GM19463 (cell line): ENCODE measurements around the gene GVQW3.
"Not testable (repeated sequence)": the region's sequence is repeated elsewhere in the genome, so short reads cannot be mapped to it uniquely, and the experiment has no call there.

Experiments used
- ATAC-seq: cut with Tn5 transposase; IDR thresholded peaks from one replicate; pipeline ENCODE4 v1.9.1; 2021; ENCODE audit warnings: mild to moderate bottlenecking, moderate library complexity; ENCODE audit not compliant: unreplicated experiment

GVQW3 gene

GRCh38 chr11:76382209-76382608 is 1.1 kb downstream of the GVQW3 start:
- no peak for ATAC-seq

DNA sequence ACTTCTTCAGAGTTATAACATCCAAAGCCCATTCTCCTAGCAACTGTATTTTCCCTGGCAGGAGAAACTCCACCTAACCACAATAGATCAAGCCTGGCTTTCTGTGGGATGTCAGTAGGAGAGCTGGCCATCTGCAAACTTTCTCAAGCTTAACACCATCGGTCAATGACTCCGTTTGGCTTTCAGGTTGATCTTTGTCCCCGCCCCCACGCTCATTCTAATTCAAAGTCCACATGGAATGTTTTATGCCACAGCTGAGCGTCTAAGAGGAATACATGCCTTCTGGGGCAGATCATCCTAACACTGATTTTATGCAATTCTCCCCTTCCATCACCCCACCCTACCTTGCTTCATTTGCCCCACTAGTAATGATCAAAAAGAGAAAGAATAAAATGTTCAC is 4.8 kb downstream of the GVQW3 start:
- no peak for ATAC-seq

- no peak for ATAC-seq
Measured at GRCh38 chr11:76388408-76388807, 7.3 kb downstream of the GVQW3 start.

- ATAC-seq: no peak
Measured at GRCh38 chr11:76391021-76391420, 9.9 kb downstream of the GVQW3 start.

DNA sequence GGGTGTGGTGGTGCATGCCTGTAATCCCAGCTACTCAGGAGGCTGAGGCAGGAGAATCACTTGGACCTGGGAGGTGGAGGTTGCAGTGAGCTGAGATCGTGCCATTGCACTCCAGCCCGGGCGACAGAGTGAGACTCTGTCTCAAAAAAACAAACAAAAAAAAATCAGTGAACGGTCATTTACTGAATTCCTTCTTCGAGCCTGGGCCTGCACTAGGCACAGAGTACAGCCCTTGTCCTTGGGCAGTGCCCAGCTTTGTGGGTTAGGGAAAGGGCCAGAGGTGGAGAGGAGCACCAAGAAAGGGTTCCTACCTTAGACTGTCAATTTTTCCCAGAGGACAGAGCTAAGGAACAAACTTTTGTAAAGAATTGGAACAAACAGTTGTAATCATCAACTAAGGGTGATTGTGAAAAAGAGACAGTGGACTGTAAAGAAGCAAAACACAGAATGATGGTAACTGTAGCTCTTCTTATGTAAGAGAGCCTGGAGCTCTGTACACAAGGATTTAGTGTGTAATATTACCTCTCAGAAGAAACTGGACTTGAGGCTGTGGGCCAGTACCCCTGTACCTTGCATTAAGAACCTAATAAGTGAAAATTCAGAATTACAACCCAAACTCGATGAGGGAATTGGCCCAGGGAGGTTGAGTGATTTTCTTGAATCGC is 10.8 kb downstream of the GVQW3 start:
- ATAC-seq: no peak

DNA sequence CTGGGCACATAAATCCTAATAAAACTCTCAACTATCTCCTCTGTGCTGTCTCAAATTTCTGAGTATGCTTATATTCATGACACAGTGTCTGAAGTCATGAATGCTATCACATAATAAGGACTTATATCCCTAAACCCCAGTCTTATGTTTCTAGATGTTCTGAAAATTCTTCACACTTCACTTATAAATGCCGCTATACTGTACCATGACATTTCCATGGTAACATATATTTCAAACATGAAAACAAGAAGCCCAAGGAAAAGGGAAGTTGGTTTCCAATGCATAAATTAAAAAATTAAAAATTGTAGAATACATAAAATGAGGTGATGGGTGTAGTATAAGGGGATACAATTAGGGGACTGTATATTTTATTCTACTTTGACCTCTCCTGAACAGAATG is 11.7 kb downstream of the GVQW3 start:
- ATAC-seq: no peak

- no peak for ATAC-seq
Measured at GRCh38 chr11:76394411-76394810, 13.3 kb downstream of the GVQW3 start.

DNA sequence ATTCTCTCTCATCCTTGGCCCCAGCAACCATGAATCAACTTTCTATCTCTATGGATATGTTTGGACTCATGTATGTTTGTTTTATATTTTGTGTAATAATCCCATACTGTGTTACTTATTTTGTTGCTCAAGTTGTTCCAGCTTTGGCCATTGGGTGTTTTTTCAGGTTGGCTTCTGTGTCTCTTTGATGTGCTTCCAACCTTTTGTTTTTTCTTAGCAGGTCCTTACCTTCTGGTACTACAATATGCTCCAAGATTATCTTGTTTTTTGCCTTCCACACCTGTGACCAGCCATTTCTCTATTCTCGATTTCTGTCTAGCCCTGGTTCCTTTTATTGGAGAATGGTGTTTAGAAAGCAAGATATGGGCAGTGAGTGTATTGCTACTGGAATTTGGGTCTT is 14.2 kb downstream of the GVQW3 start:
- ATAC-seq: no peak

- no peak for ATAC-seq
Measured at GRCh38 chr11:76397383-76397782, 16.3 kb downstream of the GVQW3 start.

DNA sequence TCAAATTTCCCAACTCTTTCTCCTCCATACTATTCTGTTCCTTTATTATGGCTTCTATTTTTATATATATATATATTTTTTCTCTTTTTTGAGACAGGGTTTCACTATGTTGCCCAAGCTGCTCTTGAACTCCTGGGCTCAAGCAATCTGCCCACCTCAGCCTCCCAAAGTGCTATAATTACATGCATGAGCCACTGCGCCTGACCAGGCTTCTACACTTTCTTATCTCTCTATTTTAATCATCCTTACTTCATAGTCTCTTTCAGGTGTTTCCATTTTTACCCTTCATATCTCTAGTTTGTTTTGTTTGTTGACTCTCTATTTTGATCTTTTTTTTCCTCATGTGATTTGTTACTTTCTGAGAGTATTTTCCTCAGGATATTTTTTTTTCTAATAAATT is 19.8 kb downstream of the GVQW3 start:
- no peak for ATAC-seq

GRCh38 chr11:76401484-76401883 is 20.4 kb downstream of the GVQW3 start:
- ATAC-seq: not testable (repeated sequence)

GRCh38 chr11:76406359-76406758 is 25.2 kb downstream of the GVQW3 start:
- no peak for ATAC-seq

GRCh38 chr11:76408171-76408965 is 27.2 kb downstream of the GVQW3 start:
- no peak for ATAC-seq

DNA sequence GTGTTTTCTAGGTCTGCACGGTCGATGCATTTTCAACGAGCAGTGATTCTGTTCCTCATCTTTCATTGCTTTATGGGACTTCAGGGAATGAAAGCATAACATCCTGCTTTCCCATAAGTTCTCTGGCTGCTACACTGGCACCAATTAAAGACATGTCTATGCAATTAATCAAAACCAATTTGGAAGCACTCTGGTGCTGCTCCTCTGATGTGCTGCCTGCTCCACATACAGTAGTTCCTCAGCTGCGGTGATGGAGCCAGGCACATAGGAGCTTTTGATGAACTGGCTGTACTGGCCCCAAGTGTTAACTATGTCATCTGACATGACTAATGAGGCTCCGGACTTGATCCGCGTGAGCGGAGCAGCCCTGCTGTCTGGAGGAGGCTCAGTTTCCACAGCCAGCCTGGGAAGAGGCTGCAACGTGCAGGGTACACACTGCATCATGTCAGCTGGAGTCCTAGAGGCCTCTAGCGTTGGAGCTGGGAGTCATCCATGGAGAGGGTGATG is 29.8 kb downstream of the GVQW3 start:
- ATAC-seq: no peak

GRCh38 chr11:76415073-76415472 is 34.0 kb downstream of the GVQW3 start:
- no peak for ATAC-seq

- no peak for ATAC-seq
Measured at GRCh38 chr11:76419896-76420295, 38.8 kb downstream of the GVQW3 start.

DNA sequence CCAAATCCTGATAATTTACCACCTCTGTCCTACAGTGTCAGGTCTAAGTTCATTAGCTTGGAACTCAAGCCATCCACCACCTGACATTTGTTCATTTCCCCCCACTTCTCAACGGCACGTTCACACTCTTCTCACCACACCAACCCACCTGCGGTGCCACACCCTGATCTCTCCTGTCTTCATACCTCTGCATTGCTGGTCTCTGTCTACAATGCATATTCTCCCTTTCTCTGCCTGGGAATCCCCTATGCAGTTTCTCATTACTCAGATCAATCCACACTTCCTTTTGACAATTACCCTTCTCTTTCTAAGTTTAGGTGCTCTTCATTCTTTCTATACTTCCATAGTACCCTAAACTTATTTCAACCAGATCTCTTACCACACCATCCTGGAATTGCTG is 43.3 kb downstream of the GVQW3 start:
- peak; percentile 90 for ATAC-seq

GRCh38 chr11:76424891-76425290 is 43.8 kb downstream of the GVQW3 start:
- ATAC-seq: peak; percentile 25

DNA sequence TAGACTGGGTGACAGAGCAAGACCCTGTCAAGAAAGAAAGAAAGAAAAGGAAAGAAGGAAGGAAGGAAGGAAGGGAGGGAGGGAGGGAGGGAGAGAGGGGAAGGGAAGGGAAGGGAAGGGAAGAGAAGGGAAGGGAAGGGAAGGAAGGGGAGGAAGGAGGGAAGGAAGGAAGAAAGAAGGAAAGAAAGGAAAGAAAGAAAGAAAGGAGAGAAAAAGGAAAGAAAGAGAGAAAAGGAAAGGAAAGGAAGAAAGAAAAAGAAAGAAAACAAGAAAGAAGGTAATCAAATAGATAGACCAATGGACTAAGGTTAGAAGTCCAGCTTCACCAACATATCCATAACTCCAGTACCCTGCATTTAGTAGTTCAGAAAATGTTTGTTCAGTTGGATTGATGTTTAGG is 45.5 kb downstream of the GVQW3 start:
- no peak for ATAC-seq

- no peak for ATAC-seq
Measured at GRCh38 chr11:76436020-76436419, 54.9 kb downstream of the GVQW3 start.

DNA sequence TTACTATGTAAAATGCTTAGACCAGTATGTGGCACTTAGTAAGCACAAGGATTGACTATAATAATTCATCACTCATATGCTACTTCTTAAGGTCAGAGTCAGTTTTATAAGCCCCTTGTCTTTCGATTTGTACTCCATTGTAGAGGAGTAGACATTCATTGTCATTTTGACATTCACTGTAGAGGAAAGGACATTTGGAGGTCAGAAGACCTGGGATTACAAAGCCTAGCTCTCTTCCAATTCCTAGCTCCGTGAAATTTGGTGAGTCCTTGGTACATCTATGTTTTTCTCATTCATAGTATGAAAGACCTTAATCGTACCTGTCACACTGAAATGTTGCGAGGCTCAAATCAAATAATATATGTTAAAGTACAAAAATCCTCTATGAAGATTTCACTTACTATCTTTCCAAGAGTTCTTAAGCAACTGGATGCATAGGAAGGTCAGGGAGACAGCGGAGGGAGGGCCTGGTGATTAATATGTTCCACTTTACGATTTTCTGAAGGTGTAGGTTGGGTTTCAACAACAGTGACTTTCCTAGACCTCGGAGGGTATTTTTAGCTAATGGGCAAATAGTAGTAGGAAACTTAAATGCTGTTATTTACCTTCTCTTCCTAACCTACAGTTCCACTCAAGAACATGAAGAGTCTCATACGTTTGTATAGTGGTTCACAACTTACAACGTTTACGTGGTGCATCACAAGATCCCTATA is 62.3 kb downstream of the GVQW3 start:
- no peak for ATAC-seq

- ATAC-seq: no peak
Measured at GRCh38 chr11:76444065-76444383, 62.9 kb downstream of the GVQW3 start.
